GM12801 (cell line): Measurements from ENCODE around the gene TNIP2.

Experiments used
- TF ChIP-seq, protein P1 (sequence below): IDR thresholded peaks from one replicate; pipeline ENCODE4 v1.5.1; 2011; ENCODE audit warnings: control low read depth; ENCODE audit not compliant: insufficient read length; ENCODE audit errors: extremely low read depth

The TNIP2 gene

GRCh38 chr4:2790583-2791517 is 34.7 kb upstream of the TNIP2 start:
- TF ChIP-seq, protein P1, sequence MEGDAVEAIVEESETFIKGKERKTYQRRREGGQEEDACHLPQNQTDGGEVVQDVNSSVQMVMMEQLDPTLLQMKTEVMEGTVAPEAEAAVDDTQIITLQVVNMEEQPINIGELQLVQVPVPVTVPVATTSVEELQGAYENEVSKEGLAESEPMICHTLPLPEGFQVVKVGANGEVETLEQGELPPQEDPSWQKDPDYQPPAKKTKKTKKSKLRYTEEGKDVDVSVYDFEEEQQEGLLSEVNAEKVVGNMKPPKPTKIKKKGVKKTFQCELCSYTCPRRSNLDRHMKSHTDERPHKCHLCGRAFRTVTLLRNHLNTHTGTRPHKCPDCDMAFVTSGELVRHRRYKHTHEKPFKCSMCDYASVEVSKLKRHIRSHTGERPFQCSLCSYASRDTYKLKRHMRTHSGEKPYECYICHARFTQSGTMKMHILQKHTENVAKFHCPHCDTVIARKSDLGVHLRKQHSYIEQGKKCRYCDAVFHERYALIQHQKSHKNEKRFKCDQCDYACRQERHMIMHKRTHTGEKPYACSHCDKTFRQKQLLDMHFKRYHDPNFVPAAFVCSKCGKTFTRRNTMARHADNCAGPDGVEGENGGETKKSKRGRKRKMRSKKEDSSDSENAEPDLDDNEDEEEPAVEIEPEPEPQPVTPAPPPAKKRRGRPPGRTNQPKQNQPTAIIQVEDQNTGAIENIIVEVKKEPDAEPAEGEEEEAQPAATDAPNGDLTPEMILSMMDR = no peak

DNA sequence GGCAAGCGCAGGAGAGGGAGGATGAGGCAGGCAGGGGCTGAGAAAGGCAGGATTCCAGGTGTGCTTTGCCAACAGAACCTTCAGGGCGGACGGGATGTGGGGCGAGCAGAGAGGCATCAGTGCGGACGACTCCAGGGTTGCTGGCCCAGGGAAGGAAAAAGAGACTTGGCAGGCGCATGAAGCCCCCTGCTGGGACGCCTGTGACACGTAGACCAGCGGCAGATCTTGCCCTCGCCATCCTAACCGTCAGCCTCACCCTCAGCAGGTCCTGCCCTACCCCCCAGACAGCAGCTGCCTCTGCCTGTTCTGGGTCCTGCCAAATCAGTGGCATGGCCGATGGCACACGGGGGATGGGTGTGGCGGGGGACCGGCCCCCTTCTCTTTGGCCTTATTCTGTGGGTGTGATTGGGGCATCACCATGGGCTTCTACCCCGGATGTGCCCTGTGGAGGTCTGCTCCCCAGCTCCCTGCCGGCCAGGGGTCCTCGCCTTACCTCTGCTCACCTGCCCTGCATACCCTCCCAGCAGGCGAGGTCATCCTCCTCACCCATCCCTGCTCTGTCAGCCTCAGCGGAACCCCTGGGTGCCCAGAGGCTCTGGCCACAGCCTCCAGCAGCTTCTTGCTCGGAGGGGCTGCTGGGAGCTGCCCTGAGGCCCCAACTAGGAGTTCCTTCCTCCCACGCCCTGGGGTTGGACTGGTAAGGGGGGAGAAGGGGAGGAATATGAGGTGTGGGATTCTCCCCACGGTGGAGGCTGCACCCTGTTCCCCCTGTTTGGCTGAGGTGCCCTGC is 33.9 kb upstream of the TNIP2 start:
- TF ChIP-seq, protein P1 = no peak

- TF ChIP-seq, protein P1 = no peak
Observed at GRCh38 chr4:2789351-2789750, 33.2 kb upstream of the TNIP2 start.

DNA sequence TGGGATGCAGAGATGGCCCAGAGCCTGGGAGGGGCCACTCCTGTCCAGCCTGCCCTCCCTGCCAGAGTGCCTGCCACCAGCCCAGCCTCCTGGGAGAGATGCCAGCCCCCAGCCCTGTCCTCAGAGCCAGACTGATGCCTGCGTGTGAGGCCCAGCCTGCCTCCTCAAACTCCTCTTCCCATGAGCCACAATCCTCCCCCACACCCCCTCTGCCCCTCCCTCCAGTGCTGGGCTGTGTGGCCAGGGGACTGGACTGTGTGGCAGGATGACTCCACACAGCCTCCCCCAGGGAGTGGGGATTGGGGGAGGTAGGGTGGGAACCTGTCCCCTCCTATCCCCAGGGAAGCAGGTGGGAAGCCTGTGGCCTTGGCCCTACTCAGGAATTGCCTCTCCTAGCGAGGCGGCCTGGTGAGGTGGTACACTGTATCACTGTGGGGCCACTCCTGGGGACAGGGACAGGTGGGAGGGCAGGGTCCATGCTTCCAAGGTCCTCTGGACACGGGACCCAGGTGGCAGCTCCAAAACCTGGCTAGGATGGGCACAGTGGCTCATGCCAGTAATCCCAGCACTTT is 32.5 kb upstream of the TNIP2 start:
- TF ChIP-seq, protein P1 = no peak

GRCh38 chr4:2788101-2788500 is 32.0 kb upstream of the TNIP2 start:
- TF ChIP-seq, protein P1 = no peak

GRCh38 chr4:2787230-2788100 is 31.3 kb upstream of the TNIP2 start:
- TF ChIP-seq, protein P1 = no peak
